GM12873 (cell line): ENCODE results near the gene TMEM163.

Experiments
- CTCF ChIP-seq: IDR thresholded peaks from 2 replicates; pipeline ENCODE4 v1.5.1; 2012; ENCODE audit warnings: low read depth, mild to moderate bottlenecking, moderate library complexity, low read length, control low read depth; ENCODE audit not compliant: insufficient read depth; ENCODE audit errors: missing control alignments

Gene TMEM163

GRCh38 chr2:134736167-134736880, 17.5 kb upstream of the TMEM163 start:
- TF ChIP-seq CTCF = no peak

- no peak for TF ChIP-seq CTCF
These were observed 9.4 kb upstream of the TMEM163 start for GRCh38 chr2:134728163-134728562.

- TF ChIP-seq CTCF = no peak
These were observed 8.6 kb upstream of the TMEM163 start for GRCh38 chr2:134727385-134727784.

GRCh38 chr2:134726645-134727044, 7.8 kb upstream of the TMEM163 start:
- TF ChIP-seq CTCF = no peak

GRCh38 chr2:134725876-134726275, 7.1 kb upstream of the TMEM163 start:
- TF ChIP-seq CTCF = no peak

- no peak for TF ChIP-seq CTCF
These were observed 5.5 kb upstream of the TMEM163 start for GRCh38 chr2:134724341-134724740.

GRCh38 chr2:134722728-134723127, 3.9 kb upstream of the TMEM163 start:
- TF ChIP-seq CTCF = peak; percentile 31
